Stimulated activated CD4-positive, alpha-beta T cell treated with anti-CD3 and anti-CD28 coated beads, Interleukin-1b, Interleukin-23, amount 100 ng/mL, for 48 hours (primary cell): ENCODE data around the gene TFCP2.
"Not testable (repeated sequence)": the region's sequence is repeated elsewhere in the genome, so short reads cannot be mapped to it uniquely, and the experiment has no call there.

Source experiments
- DNase-seq: peaks from one replicate; pipeline ENCODE4 v3.0.0-alpha.2; 2020

TFCP2 gene

GRCh38 chr12:51080136-51080535 lies 92.8 kb downstream of the TFCP2 start:
- no peak for DNase-seq

GRCh38 chr12:51078866-51079265 lies 94.1 kb downstream of the TFCP2 start:
- DNase-seq: not testable (repeated sequence)

- DNase-seq: not testable (repeated sequence)
Observed at GRCh38 chr12:51078346-51078745, 94.6 kb downstream of the TFCP2 start.

- no peak for DNase-seq
Observed at GRCh38 chr12:51077930-51078329, 95.0 kb downstream of the TFCP2 start.

GRCh38 chr12:51076236-51076930 lies 96.6 kb downstream of the TFCP2 start:
- DNase-seq: peak; percentile 24

- no peak for DNase-seq
Observed at GRCh38 chr12:51075390-51075789, 97.5 kb downstream of the TFCP2 start.

- no peak for DNase-seq
Observed at GRCh38 chr12:51071663-51072062, 101.3 kb downstream of the TFCP2 start.

- DNase-seq: no peak
Observed at GRCh38 chr12:51070004-51070403, 102.9 kb downstream of the TFCP2 start.

- no peak for DNase-seq
Observed at GRCh38 chr12:51067771-51068170, 105.2 kb downstream of the TFCP2 start.

- DNase-seq: no peak
Observed at GRCh38 chr12:51067229-51067628, 105.7 kb downstream of the TFCP2 start.

GRCh38 chr12:51065530-51065929 lies 107.4 kb downstream of the TFCP2 start:
- no peak for DNase-seq

GRCh38 chr12:51062631-51063397 lies 110.1 kb downstream of the TFCP2 start:
- DNase-seq: no peak

GRCh38 chr12:51059086-51059485 lies 113.8 kb downstream of the TFCP2 start:
- no peak for DNase-seq

- DNase-seq: no peak
Observed at GRCh38 chr12:51056242-51056641, 116.7 kb downstream of the TFCP2 start.

- DNase-seq: no peak
Observed at GRCh38 chr12:51055060-51055459, 117.9 kb downstream of the TFCP2 start.

- DNase-seq: no peak
Observed at GRCh38 chr12:51051787-51052186, 121.1 kb downstream of the TFCP2 start.

- DNase-seq: no peak
Observed at GRCh38 chr12:51049525-51049924, 123.4 kb downstream of the TFCP2 start.

- no peak for DNase-seq
Observed at GRCh38 chr12:51048661-51049251, 124.2 kb downstream of the TFCP2 start.

- DNase-seq: peak; percentile 92
Observed at GRCh38 chr12:51047655-51048540, 125.0 kb downstream of the TFCP2 start, which contains the start of gene LETMD1. Gene LETMD1, plus strand, starts transcription at chr12:51048327. Its CDS starts 30 bp downstream, at chr12:51048357.
